GM19025 (cell line): Measurements from ENCODE around the gene ARHGAP42.

Experiments used
- ATAC-seq: cut with Tn5 transposase; IDR thresholded peaks from one replicate; pipeline ENCODE4 v1.9.1; 2021; ENCODE audit warnings: mild to moderate bottlenecking, low read depth, moderate library complexity; ENCODE audit not compliant: unreplicated experiment

Gene ARHGAP42

GRCh38 chr11:100680070-100680469, 7.0 kb upstream of the ARHGAP42 start:
- ATAC-seq = no peak

- peak; percentile 98 for ATAC-seq
These were observed 6.0 kb upstream of the ARHGAP42 start for GRCh38 chr11:100681064-100681502.

- no peak for ATAC-seq
These were observed 4.7 kb upstream of the ARHGAP42 start for GRCh38 chr11:100682247-100682969.

GRCh38 chr11:100683126-100683525, 4.0 kb upstream of the ARHGAP42 start:
- ATAC-seq = no peak

- ATAC-seq = peak; percentile 22
These were observed 2.7 kb upstream of the ARHGAP42 start for GRCh38 chr11:100684101-100685065.

- ATAC-seq = no peak
These were observed 523 bp upstream of the ARHGAP42 start for GRCh38 chr11:100686476-100687053.

GRCh38 chr11:100687630-100688395, 725 bp downstream of the ARHGAP42 start:
- ATAC-seq = peak; percentile 52

- ATAC-seq = no peak
These were observed 2.1 kb downstream of the ARHGAP42 start for GRCh38 chr11:100689141-100689540.

- ATAC-seq = no peak
These were observed 5.0 kb downstream of the ARHGAP42 start for GRCh38 chr11:100691896-100692653.

- no peak for ATAC-seq
These were observed 8.8 kb downstream of the ARHGAP42 start for GRCh38 chr11:100695911-100696310.

- no peak for ATAC-seq
These were observed 16.1 kb downstream of the ARHGAP42 start for GRCh38 chr11:100703139-100703538.

GRCh38 chr11:100703801-100704575, 16.9 kb downstream of the ARHGAP42 start:
- no peak for ATAC-seq

- no peak for ATAC-seq
These were observed 18.4 kb downstream of the ARHGAP42 start for GRCh38 chr11:100705447-100705846.

GRCh38 chr11:100706179-100706578, 19.1 kb downstream of the ARHGAP42 start:
- ATAC-seq = no peak

- peak; percentile 50 for ATAC-seq
These were observed 22.3 kb downstream of the ARHGAP42 start for GRCh38 chr11:100709233-100709957.

- ATAC-seq = no peak
These were observed 24.9 kb downstream of the ARHGAP42 start for GRCh38 chr11:100711984-100712383.

GRCh38 chr11:100712583-100712982, 25.5 kb downstream of the ARHGAP42 start:
- no peak for ATAC-seq

GRCh38 chr11:100715165-100715761, 28.2 kb downstream of the ARHGAP42 start:
- no peak for ATAC-seq
